HepG2 (cell line): ENCODE data around the gene ALDH1A2. TPM values are rescaled to one million over a fixed set of nuclear protein-coding genes. Genes with fewer than 3 reads are reported as not detected.

Experiments
- ATAC-seq: fragments of 200-7000 bp; cut with Tn5 transposase; 3 replicates; pipeline ENCODE4 v1.9.1; 2020; ENCODE audit warnings: mild to moderate bottlenecking, moderate library complexity
- BruUV-seq: library from RNA; stranded (reverse); fragments of 400-500 nt; replicated peaks from 2 replicates; lab custom pipeline; 2021; lab: Mats Ljungman, UMichigan
- CTCF ChIA-PET: fragments of 300-600 bp; formaldehyde crosslinking; extraction: SDS; loops from one replicate; lab custom pipeline; 2021; ENCODE audit warnings: low total read pairs, inconsistent platforms, low intra/inter-chr PET ratio; lab: Yijun Ruan, JAX
- POLR2A ChIA-PET: fragments of 350-600 bp; sonication (Branson Sonifier 250); formaldehyde crosslinking; loops from one replicate; lab custom pipeline; 2020; ENCODE audit warnings: antibody characterized with exemption, inconsistent platforms; lab: Yijun Ruan, JAX
- DNase-seq: peaks from one replicate; pipeline ENCODE4 v3.0.0-alpha.2; 2015; ENCODE audit warnings: low spot score
- FAIRE-seq: peaks from 3 replicates; lab custom pipeline; 2011; peaks lifted over from hg19 to GRCh38; lab: Jason Lieb, UNC
- H2AFZ ChIP-seq: one replicate; pipeline ENCODE4 v1.6.1; 2011; ENCODE audit warnings: low read length, inconsistent platforms
- H3K27ac ChIP-seq: fragments of 300-600 bp; 3 replicates; pipeline ENCODE4 v1.8.0; 2011; ENCODE audit warnings: mixed run types, mild to moderate bottlenecking, mixed read lengths, low read length, inconsistent platforms; ENCODE audit not compliant: insufficient read depth; ENCODE audit errors: extremely low read length
- H3K27me3 ChIP-seq, 2 experiments: fragments of 200-600 bp in 1 of 2; 2 replicates in 1 of 2; 3 replicates in 1 of 2; pipeline versions ENCODE4 v1.6.0 to v1.8.0; 2011; ENCODE audit warnings: low read length in 2 of 2, mild to moderate bottlenecking in 2 of 2, moderate library complexity in 2 of 2, inconsistent platforms in 1 of 2; ENCODE audit not compliant: insufficient read depth in 2 of 2, control insufficient read depth in 1 of 2
- H3K36me3 ChIP-seq, 2 experiments: fragments of 200-600 bp in 1 of 2; replicated peaks in 1 of 2; 2 replicates in 1 of 2; 3 replicates in 1 of 2; pipeline versions ENCODE4 v1.5.1 to v1.8.0; 2011; ENCODE audit warnings: low read length in 2 of 2, inconsistent platforms in 1 of 2; ENCODE audit not compliant: insufficient read depth in 2 of 2, control insufficient read depth in 1 of 2
- H3K4me1 ChIP-seq: 2 replicates; pipeline ENCODE4 v1.5.1; 2012; ENCODE audit warnings: low read length, inconsistent platforms; ENCODE audit not compliant: insufficient read depth
- H3K4me2 ChIP-seq: 2 replicates; pipeline ENCODE4 v1.6.0; 2011; ENCODE audit warnings: low read depth, low read length, inconsistent platforms
- H3K4me3 ChIP-seq, 3 experiments: fragments of 200-600 bp in 1 of 3; sonication (generic), shearing (Covaris generic) in 1 of 3; replicated peaks in 1 of 3; 2 replicates each; pipeline ENCODE4 v1.5.1; 2011 to 2016; ENCODE audit warnings: low read length in 3 of 3, inconsistent platforms in 2 of 3, low read depth in 2 of 3, mild to moderate bottlenecking in 2 of 3, control low read depth in 1 of 3, mixed read lengths in 1 of 3; ENCODE audit not compliant: insufficient read depth in 1 of 3
- H3K79me2 ChIP-seq: one replicate; pipeline ENCODE4 v1.6.1; 2011; ENCODE audit warnings: low read length, inconsistent platforms; ENCODE audit not compliant: insufficient read depth
- H3K9ac ChIP-seq: 2 replicates; pipeline ENCODE4 v1.6.0; 2011; ENCODE audit warnings: mild to moderate bottlenecking, low read depth, low read length, inconsistent platforms; ENCODE audit not compliant: insufficient read depth
- H3K9me3 ChIP-seq: 2 replicates; pipeline ENCODE4 v1.5.1; 2012; ENCODE audit warnings: mild to moderate bottlenecking, low read length
- H4K20me1 ChIP-seq: 2 replicates; pipeline ENCODE4 v1.6.0; 2011; ENCODE audit warnings: inconsistent platforms, mild to moderate bottlenecking, low read length, moderate library complexity; ENCODE audit not compliant: insufficient read depth
- BRD4 ChIP-seq: sonication (generic); formaldehyde crosslinking; IDR thresholded peaks from 2 replicates; pipeline ENCODE4 v1.4.0; 2020; ENCODE audit warnings: missing genetic modification reagents
- NR2C2 ChIP-seq: sonication (generic); formaldehyde crosslinking; IDR thresholded peaks from 2 replicates; pipeline ENCODE4 v1.4.0; 2020; ENCODE audit warnings: missing genetic modification reagents, mild to moderate bottlenecking, moderate library complexity, borderline replicate concordance
- TEF ChIP-seq: sonication (generic); formaldehyde crosslinking; IDR thresholded peaks from 2 replicates; pipeline ENCODE4 v1.5.0; 2020; ENCODE audit warnings: missing genetic modification reagents
- YY1 ChIP-seq: IDR thresholded peaks from 2 replicates; pipeline ENCODE4 v1.6.1; 2011; ENCODE audit warnings: low read length, low read depth, moderate library complexity, mild to moderate bottlenecking; ENCODE audit not compliant: insufficient read depth, insufficient replicate concordance
- ZBTB40 ChIP-seq, 2 experiments: fragments of 450-650 bp in 1 of 2; sonication (generic) in 1 of 2; formaldehyde crosslinking in 1 of 2; IDR thresholded peaks; 2 replicates each; pipeline versions ENCODE4 v1.6.1 to v1.8.0; 2016 to 2022; ENCODE audit warnings: antibody characterized with exemption in 1 of 2, mild to moderate bottlenecking in 1 of 2, missing genetic modification reagents in 1 of 2
- ZNF20 ChIP-seq: sonication (generic); formaldehyde crosslinking; IDR thresholded peaks from 2 replicates; pipeline ENCODE4 v1.4.0; 2020; ENCODE audit warnings: mild to moderate bottlenecking, moderate library complexity, missing genetic modification reagents
- ZNF280D ChIP-seq: sonication (generic); formaldehyde crosslinking; IDR thresholded peaks from 2 replicates; pipeline ENCODE4 v1.5.1; 2020; ENCODE audit warnings: mild to moderate bottlenecking, missing genetic modification reagents
- ZNF589 ChIP-seq: sonication (generic); formaldehyde crosslinking; conservative IDR thresholded peaks from 2 replicates; pipeline ENCODE4 v1.8.0; 2022; ENCODE audit warnings: mild to moderate bottlenecking, moderate library complexity, missing genetic modification reagents
- ZNF780A ChIP-seq: sonication (generic); formaldehyde crosslinking; IDR thresholded peaks from 2 replicates; pipeline ENCODE4 v1.8.0; 2022; ENCODE audit warnings: mild to moderate bottlenecking, missing genetic modification reagents, moderate library complexity
- WGBS: methylation state at CpG from one replicate; pipeline ENCODE4 v1.1.6; 2017; ENCODE audit warnings: low lambda C conversion rate; 5-methylcytosine and 5-hydroxymethylcytosine counted together
- in situ Hi-C: cut with HindIII; loops from 2 replicates; pipeline ENCODE4 v1.10.0; 2017; ENCODE audit warnings: low pct_unique_long_range_greater_than_20kb; ENCODE audit not compliant: extremely low pct_ligation_motif_present
- intact Hi-C: fragments of 100-400 bp; cut with micrococcal nuclease; formaldehyde crosslinking; loops from one replicate; pipeline ENCODE4 v1.10.0; 2022; ENCODE audit not compliant: unreplicated experiment
- polyA plus RNA-seq, 8 experiments: library from polyadenylated mRNA; depleted of rRNA in 3 of 8; stranded (reverse) in 7 of 8; unstranded in 1 of 8; fragments of >200 nt; fragmentation: Illumina TruSeq in 4 of 8; extraction: Trizol in 4 of 8; gene quantifications; 2 replicates each; pipeline versions ENCODE4 v1.2.1 to v1.2.3, GENCODE V29; 2011 to 2016; ENCODE audit warnings: low read depth in 4 of 8, missing spikeins in 1 of 8, mixed read lengths in 1 of 8; ENCODE audit not compliant: insufficient read depth in 1 of 8
- total RNA-seq, 5 experiments: library from RNA; depleted of rRNA; stranded (reverse); fragments of >200 nt; fragmentation: Illumina TruSeq; extraction: Trizol; gene quantifications; 2 replicates each; pipeline ENCODE4 v1.2.3, GENCODE V29; 2016; ENCODE audit warnings: low read depth in 1 of 5

Gene ALDH1A2
- total and polyA plus RNA-seq, 2 of the 13 experiments (the other 11 are each of a cell fraction or from before 2014, with no cell fraction given), result 0.64 to 0.90 TPM

- in situ Hi-C loops, result no loop called here
- ChIA-PET POLR2A (no interaction called here), CTCF (no interaction called here)
- Histone ChIP-seq H3K36me3 (no peaks in the 10 kb centered on the region), H3K9ac (no peak overlapping the region), H2AFZ (no peak overlapping the region), H4K20me1 (no peaks in the 10 kb centered on the region), H3K27me3 (peaks cover 0 to 18% of the 10 kb centered on the region in 2 experiments; a peak in 2 of 5 replicates), H3K9me3 (no peaks in the 10 kb centered on the region), H3K4me2 (no peak overlapping the region), H3K27ac (no peak overlapping the region), H3K4me3 (no peak overlapping the region), H3K4me1 (no peaks in the 10 kb centered on the region), H3K79me2 (no peaks in the 10 kb centered on the region)
- no TSS peak for BruUV-seq
- ATAC-seq, result no peak
- intact Hi-C loops, result no loop called here
- no peak for DNase-seq
- TF ChIP-seq ZNF20 (no peak), ZNF780A (CRISPR knock-in tag) (no peak), ZNF280D (CRISPR knock-in tag) (no peak), YY1 (no peak), ZBTB40 (IDR thresholded peaks at IDR 0.05) (no peak), ZBTB40 (CRISPR knock-in tag; IDR thresholded peaks at IDR 0.05) (no peak), BRD4 (no peak), ZNF589 (CRISPR knock-in tag) (no peak), TEF (CRISPR knock-in tag) (no peak), NR2C2 (CRISPR knock-in tag) (no peak)
- WGBS, result 0% methylated on average over 1 of the region's 1 CpG
- FAIRE-seq, result no peak
Observed at GRCh38 chr15:57911247-57911646, 154.3 kb downstream of the ALDH1A2 start.
